OCI-LY7 (cell line): Measurements from ENCODE around the gene GHRHR.

Source experiments
- CTCF ChIP-seq: fragments of 200-600 bp; sonication (generic); conservative IDR thresholded peaks from 2 replicates; pipeline ENCODE4 v1.5.1; 2014; ENCODE audit warnings: mild to moderate bottlenecking, antibody characterized with exemption, low read length, moderate library complexity, mixed read lengths
- EZH2phosphoT487 ChIP-seq: fragments of 200-600 bp; sonication (generic); IDR thresholded peaks from 2 replicates; pipeline ENCODE4 v1.6.1; 2018; ENCODE audit warnings: low read depth, borderline replicate concordance, mild to moderate bottlenecking, mixed run types, antibody characterized with exemption, low read length, moderate library complexity, mixed read lengths

DNA sequence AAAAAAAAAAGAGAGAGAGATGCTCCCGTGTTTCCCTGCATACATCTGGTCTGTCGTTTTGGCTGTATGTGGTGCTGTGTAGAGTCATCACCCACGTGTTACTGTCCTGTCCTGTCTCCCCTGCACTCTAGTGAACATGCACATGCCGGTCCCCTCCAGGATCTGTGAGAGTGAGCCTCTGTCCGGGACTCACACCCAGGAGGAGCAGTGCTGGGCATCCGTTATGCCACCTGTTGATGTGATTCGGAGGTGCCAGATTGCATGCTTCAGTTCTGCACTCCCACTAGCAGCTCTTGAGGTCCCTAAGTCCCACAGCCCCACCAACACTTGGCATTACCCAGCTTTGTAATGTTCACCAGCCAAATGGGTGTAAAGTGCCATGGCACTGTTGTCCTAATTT lies 16.4 kb downstream of the GHRHR start:
- TF ChIP-seq CTCF (no peak), EZH2phosphoT487 (no peak)
